HepG2 (cell line): ENCODE results near the gene HNRNPM. TPM values are rescaled to one million over a fixed set of nuclear protein-coding genes. Genes with fewer than 3 reads are reported as not detected.

Experiments used
- ATAC-seq: fragments of 200-7000 bp; cut with Tn5 transposase; 3 replicates; pipeline ENCODE4 v1.9.1; 2020; ENCODE audit warnings: mild to moderate bottlenecking, moderate library complexity
- BruUV-seq: library from RNA; stranded (reverse); fragments of 400-500 nt; replicated peaks from 2 replicates; lab custom pipeline; 2021; lab: Mats Ljungman, UMichigan
- CTCF ChIA-PET: fragments of 300-600 bp; formaldehyde crosslinking; extraction: SDS; loops from one replicate; lab custom pipeline; 2021; ENCODE audit warnings: low total read pairs, inconsistent platforms, low intra/inter-chr PET ratio; lab: Yijun Ruan, JAX
- POLR2A ChIA-PET: fragments of 350-600 bp; sonication (Branson Sonifier 250); formaldehyde crosslinking; loops from one replicate; lab custom pipeline; 2020; ENCODE audit warnings: antibody characterized with exemption, inconsistent platforms; lab: Yijun Ruan, JAX
- DNase-seq: peaks from one replicate; pipeline ENCODE4 v3.0.0-alpha.2; 2015; ENCODE audit warnings: low spot score
- FAIRE-seq: peaks from 3 replicates; lab custom pipeline; 2011; peaks lifted over from hg19 to GRCh38; lab: Jason Lieb, UNC
- H2AFZ ChIP-seq: one replicate; pipeline ENCODE4 v1.6.1; 2011; ENCODE audit warnings: low read length, inconsistent platforms
- H3K27ac ChIP-seq: fragments of 300-600 bp; 3 replicates; pipeline ENCODE4 v1.8.0; 2011; ENCODE audit warnings: mixed run types, mild to moderate bottlenecking, mixed read lengths, low read length, inconsistent platforms; ENCODE audit not compliant: insufficient read depth; ENCODE audit errors: extremely low read length
- H3K27me3 ChIP-seq, 2 experiments: fragments of 200-600 bp in 1 of 2; 2 replicates in 1 of 2; 3 replicates in 1 of 2; pipeline versions ENCODE4 v1.6.0 to v1.8.0; 2011; ENCODE audit warnings: low read length in 2 of 2, mild to moderate bottlenecking in 2 of 2, moderate library complexity in 2 of 2, inconsistent platforms in 1 of 2; ENCODE audit not compliant: insufficient read depth in 2 of 2, control insufficient read depth in 1 of 2
- H3K36me3 ChIP-seq, 2 experiments: fragments of 200-600 bp in 1 of 2; replicated peaks in 1 of 2; 2 replicates in 1 of 2; 3 replicates in 1 of 2; pipeline versions ENCODE4 v1.5.1 to v1.8.0; 2011; ENCODE audit warnings: low read length in 2 of 2, inconsistent platforms in 1 of 2; ENCODE audit not compliant: insufficient read depth in 2 of 2, control insufficient read depth in 1 of 2
- H3K4me1 ChIP-seq: 2 replicates; pipeline ENCODE4 v1.5.1; 2012; ENCODE audit warnings: low read length, inconsistent platforms; ENCODE audit not compliant: insufficient read depth
- H3K4me2 ChIP-seq: 2 replicates; pipeline ENCODE4 v1.6.0; 2011; ENCODE audit warnings: low read depth, low read length, inconsistent platforms
- H3K4me3 ChIP-seq, 3 experiments: fragments of 200-600 bp in 1 of 3; sonication (generic), shearing (Covaris generic) in 1 of 3; replicated peaks in 1 of 3; 2 replicates each; pipeline ENCODE4 v1.5.1; 2011 to 2016; ENCODE audit warnings: low read length in 3 of 3, inconsistent platforms in 2 of 3, low read depth in 2 of 3, mild to moderate bottlenecking in 2 of 3, control low read depth in 1 of 3, mixed read lengths in 1 of 3; ENCODE audit not compliant: insufficient read depth in 1 of 3
- H3K79me2 ChIP-seq: one replicate; pipeline ENCODE4 v1.6.1; 2011; ENCODE audit warnings: low read length, inconsistent platforms; ENCODE audit not compliant: insufficient read depth
- H3K9ac ChIP-seq: 2 replicates; pipeline ENCODE4 v1.6.0; 2011; ENCODE audit warnings: mild to moderate bottlenecking, low read depth, low read length, inconsistent platforms; ENCODE audit not compliant: insufficient read depth
- H3K9me3 ChIP-seq: 2 replicates; pipeline ENCODE4 v1.5.1; 2012; ENCODE audit warnings: mild to moderate bottlenecking, low read length
- H4K20me1 ChIP-seq: 2 replicates; pipeline ENCODE4 v1.6.0; 2011; ENCODE audit warnings: inconsistent platforms, mild to moderate bottlenecking, low read length, moderate library complexity; ENCODE audit not compliant: insufficient read depth
- FLYWCH1 ChIP-seq: sonication (generic); formaldehyde crosslinking; IDR thresholded peaks from 2 replicates; pipeline ENCODE4 v1.8.1; 2023; ENCODE audit warnings: mild to moderate bottlenecking, missing genetic modification reagents
- HIC2 ChIP-seq: sonication (generic); formaldehyde crosslinking; IDR thresholded peaks from 2 replicates; pipeline ENCODE4 v1.9.0; 2022; ENCODE audit warnings: low read depth, missing genetic modification reagents
- RBM22 ChIP-seq: fragments of 200-400 bp; formaldehyde crosslinking; optimal IDR thresholded peaks from 2 replicates; pipeline ENCODE3; 2017; ENCODE audit warnings: mild to moderate bottlenecking, low read length, moderate library complexity
- TRAFD1 ChIP-seq: sonication (generic); formaldehyde crosslinking; IDR thresholded peaks from 2 replicates; pipeline ENCODE4 v1.5.1; 2020; ENCODE audit warnings: missing genetic modification reagents, mild to moderate bottlenecking, borderline replicate concordance
- WGBS: methylation state at CpG from one replicate; pipeline ENCODE4 v1.1.6; 2017; ENCODE audit warnings: low lambda C conversion rate; 5-methylcytosine and 5-hydroxymethylcytosine counted together
- in situ Hi-C: cut with HindIII; loops from 2 replicates; pipeline ENCODE4 v1.10.0; 2017; ENCODE audit warnings: low pct_unique_long_range_greater_than_20kb; ENCODE audit not compliant: extremely low pct_ligation_motif_present
- intact Hi-C: fragments of 100-400 bp; cut with micrococcal nuclease; formaldehyde crosslinking; loops from one replicate; pipeline ENCODE4 v1.10.0; 2022; ENCODE audit not compliant: unreplicated experiment
- polyA plus RNA-seq, 8 experiments: library from polyadenylated mRNA; depleted of rRNA in 3 of 8; stranded (reverse) in 7 of 8; unstranded in 1 of 8; fragments of >200 nt; fragmentation: Illumina TruSeq in 4 of 8; extraction: Trizol in 4 of 8; gene quantifications; 2 replicates each; pipeline versions ENCODE4 v1.2.1 to v1.2.3, GENCODE V29; 2011 to 2016; ENCODE audit warnings: low read depth in 4 of 8, missing spikeins in 1 of 8, mixed read lengths in 1 of 8; ENCODE audit not compliant: insufficient read depth in 1 of 8
- total RNA-seq, 5 experiments: library from RNA; depleted of rRNA; stranded (reverse); fragments of >200 nt; fragmentation: Illumina TruSeq; extraction: Trizol; gene quantifications; 2 replicates each; pipeline ENCODE4 v1.2.3, GENCODE V29; 2016; ENCODE audit warnings: low read depth in 1 of 5

HNRNPM gene
- total and polyA plus RNA-seq, 2 of the 13 experiments (the other 11 are each of a cell fraction or from before 2014, with no cell fraction given): 56.7 to 102 TPM

- no TSS peak for BruUV-seq
- in situ Hi-C loops: no loop called here
These were observed 33.8 kb downstream of the HNRNPM start for GRCh38 chr19:8478598-8478997.

GRCh38 chr19:8481201-8481600 lies 36.4 kb downstream of the HNRNPM start:
- Histone ChIP-seq H3K9me3 (no peaks in the 10 kb centered on the region), H3K27me3 (no peaks in the 10 kb centered on the region), H3K27ac (no peak overlapping the region), H3K79me2 (peaks cover 42% of the 10 kb centered on the region), H3K4me2 (no peak overlapping the region), H3K4me3 (no peak overlapping the region)
- ChIA-PET CTCF (no interaction called here), POLR2A (no interaction called here)
- ATAC-seq: no peak
- intact Hi-C loops: no loop called here
- TF ChIP-seq HIC2 (CRISPR knock-in tag): no peak
- no peak for TF ChIP-seq FLYWCH1 (CRISPR knock-in tag)
- TF ChIP-seq, all 625 proteins: peak for 0
- WGBS: 100% methylated on average over 11 of the region's 11 CpGs
- in situ Hi-C loops: no loop called here
- BruUV-seq: no TSS peak
- Histone ChIP-seq H4K20me1 (peaks cover 53% of the 10 kb centered on the region), H3K36me3 (peaks cover 49 to 83% of the 10 kb centered on the region in 2 experiments), H2AFZ (no peak overlapping the region), H3K9ac (no peak overlapping the region), H3K4me1 (no peaks in the 10 kb centered on the region)
- FAIRE-seq (no peak), DNase-seq (no peak)

More at GRCh38 chr19:8478598-8478997, 33.8 kb downstream of the HNRNPM start:
- H3K79me2 ChIP-seq: peaks cover 61% of the 10 kb centered on the region
- H3K27me3 ChIP-seq: no peaks in the 10 kb centered on the region
- CTCF ChIA-PET: no interaction called here
- FAIRE-seq: no peak
- H3K27ac ChIP-seq: no peak overlapping the region
- DNase-seq: no peak
- no peak for ATAC-seq
- H4K20me1 ChIP-seq: peaks cover 54% of the 10 kb centered on the region
- TF ChIP-seq RBM22 (peak; percentile 15), TRAFD1 (CRISPR knock-in tag) (no peak)
- H3K4me3 ChIP-seq: no peak overlapping the region
- intact Hi-C loops: no loop called here
- H3K4me2 ChIP-seq: no peak overlapping the region
- no peaks in the 10 kb centered on the region for H3K4me1 ChIP-seq
- no peak overlapping the region for H2AFZ ChIP-seq
- POLR2A ChIA-PET: no interaction called here
- no peaks in the 10 kb centered on the region for H3K9me3 ChIP-seq
- peaks cover 44 to 81% of the 10 kb centered on the region in 2 experiments for H3K36me3 ChIP-seq
- WGBS: 94% methylated on average over 3 of the region's 3 CpGs
- H3K9ac ChIP-seq: no peak overlapping the region
